Fibroblast of upper back skin (primary cell): ENCODE results near the gene KRR1.
A peak's percentile ranks its signal among the peaks of the same experiment; 100 is the strongest.
"Not testable (repeated sequence)": the region's sequence is repeated elsewhere in the genome, so short reads cannot be mapped to it uniquely, and the experiment has no call there.

ENCODE experiments used
- DNase-seq: peaks from one replicate; pipeline ENCODE4 v3.0.0-alpha.2; 2013

The KRR1 gene

GRCh38 chr12:75474116-75474515, 37.3 kb downstream of the KRR1 start:
- DNase-seq: no peak

- no peak for DNase-seq
Observed at GRCh38 chr12:75471902-75472890, 39.2 kb downstream of the KRR1 start.

- no peak for DNase-seq
Observed at GRCh38 chr12:75460204-75460603, 51.2 kb downstream of the KRR1 start.

- DNase-seq: no peak
Observed at GRCh38 chr12:75459755-75460154, 51.7 kb downstream of the KRR1 start.

DNA sequence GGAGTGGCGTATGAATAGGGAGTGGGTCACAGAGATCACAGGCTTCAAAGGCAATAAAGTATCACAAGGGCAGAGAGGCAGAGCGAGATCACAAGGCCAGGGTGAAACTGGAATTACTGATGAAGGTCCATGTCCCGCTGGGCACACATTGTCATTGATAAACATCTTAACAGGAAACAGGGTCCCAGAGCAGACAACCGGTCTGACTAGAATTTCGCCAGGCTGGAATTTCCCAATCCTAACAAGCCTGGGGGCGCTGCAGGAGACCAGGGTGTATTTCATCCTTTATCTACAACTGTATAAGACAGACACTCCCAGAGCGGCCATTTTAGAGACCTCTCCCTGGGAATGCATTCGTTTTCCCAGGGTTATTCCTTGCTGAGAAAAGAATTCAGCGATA, 53.5 kb downstream of the KRR1 start:
- not testable (repeated sequence) for DNase-seq

- DNase-seq: no peak
Observed at GRCh38 chr12:75457191-75457590, 54.2 kb downstream of the KRR1 start.

DNA sequence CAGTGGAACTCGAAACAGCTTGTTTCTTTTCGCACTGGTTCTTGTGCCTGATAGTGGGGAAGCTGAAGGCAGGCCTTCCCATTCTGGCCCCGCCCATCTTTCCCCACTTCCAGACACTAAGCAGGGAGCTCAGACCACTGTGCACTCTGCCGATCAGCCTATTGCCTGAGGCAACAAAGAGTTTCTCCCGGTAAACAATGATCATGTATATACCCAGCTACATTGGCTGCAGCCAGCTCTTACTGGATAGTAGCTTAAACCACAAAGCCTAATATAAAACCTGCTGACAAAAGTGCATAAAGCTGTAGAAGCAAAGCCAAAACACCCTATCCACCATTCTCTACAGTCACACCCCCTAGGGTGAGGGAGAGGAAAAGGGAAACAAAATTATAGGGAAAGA, 55.6 kb downstream of the KRR1 start:
- DNase-seq: no peak

DNA sequence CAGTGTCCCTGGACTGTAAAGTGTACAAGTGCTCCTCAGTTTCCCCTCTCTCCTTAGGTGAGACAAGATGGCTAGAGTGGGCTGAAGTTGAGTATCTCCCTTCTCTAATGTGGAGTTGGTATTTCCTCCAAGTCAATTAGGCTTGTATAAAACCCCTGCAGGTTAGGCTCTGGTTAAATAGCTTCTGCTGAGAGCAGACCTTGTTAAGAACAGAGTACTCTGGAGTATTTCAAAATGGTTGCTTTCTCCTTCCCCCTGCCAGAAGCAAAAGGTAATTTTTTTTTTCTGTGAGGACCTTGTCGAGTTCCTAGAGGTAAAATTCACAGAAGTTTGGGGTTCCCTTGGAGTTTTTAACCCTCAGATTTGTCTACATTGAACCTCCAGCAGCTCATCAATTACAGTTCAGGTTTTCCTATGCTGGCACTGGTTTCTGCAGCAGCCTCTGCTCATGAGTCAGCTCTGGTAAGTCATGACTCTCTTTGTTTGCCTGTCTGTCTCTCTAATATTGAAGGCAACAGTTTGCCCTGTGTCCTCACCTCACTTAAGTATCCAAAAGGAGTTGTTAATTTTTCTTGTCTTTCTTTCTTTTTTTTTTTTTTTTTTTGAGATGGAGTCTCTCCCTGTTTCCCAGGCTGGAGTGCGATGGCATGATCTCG, 58.6 kb downstream of the KRR1 start:
- DNase-seq: peak; percentile 60

DNA sequence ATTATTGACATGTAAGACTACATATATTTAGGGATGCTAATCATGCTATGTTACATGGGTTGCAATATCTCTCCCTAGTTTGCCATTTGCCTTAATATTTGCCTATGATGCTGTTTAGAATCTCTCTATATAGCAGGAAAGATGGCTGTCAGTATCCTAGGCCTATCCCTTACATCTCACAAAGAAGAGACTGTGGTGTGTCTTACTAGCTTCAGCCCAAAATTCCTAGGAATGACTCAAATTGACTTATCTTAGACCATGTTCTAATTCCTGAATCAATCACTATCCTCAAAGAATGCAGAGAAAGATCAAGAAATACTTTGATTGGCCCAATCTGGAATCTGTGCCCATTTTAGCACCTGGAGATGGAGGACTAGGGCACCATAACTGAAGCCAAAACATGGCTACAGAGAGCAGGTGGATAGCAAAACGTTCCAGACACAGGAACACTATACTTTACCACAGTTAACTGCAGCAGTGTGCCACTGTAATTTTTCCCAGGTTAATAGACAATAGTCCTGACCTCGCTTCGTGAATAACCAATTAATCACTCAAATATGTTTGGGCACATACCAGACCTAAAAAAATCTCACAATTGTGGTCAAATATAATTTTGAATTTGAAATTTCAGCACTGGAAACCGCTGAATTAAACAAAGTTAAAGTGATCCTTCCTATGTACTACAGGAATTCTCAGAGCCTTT, 63.6 kb downstream of the KRR1 start:
- peak; percentile 43 for DNase-seq

DNA sequence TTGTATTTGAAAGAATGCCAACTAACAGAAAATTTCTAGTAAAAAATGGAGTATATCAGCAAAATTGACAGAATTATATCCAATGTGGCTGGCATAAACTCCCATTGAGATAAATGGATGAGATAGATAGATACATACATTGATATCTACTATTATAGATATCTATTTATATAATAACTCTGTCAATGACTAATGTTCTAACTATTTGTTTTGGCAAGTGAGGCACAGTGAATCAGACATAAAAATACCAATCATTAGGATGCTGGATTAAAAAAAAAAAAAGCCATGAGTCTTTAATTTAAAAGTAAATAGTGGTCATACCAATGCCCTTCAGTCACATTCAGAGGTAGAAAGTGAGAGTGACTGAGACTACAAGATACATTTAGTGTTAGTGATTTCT, 64.6 kb downstream of the KRR1 start:
- peak; percentile 91 for DNase-seq

DNA sequence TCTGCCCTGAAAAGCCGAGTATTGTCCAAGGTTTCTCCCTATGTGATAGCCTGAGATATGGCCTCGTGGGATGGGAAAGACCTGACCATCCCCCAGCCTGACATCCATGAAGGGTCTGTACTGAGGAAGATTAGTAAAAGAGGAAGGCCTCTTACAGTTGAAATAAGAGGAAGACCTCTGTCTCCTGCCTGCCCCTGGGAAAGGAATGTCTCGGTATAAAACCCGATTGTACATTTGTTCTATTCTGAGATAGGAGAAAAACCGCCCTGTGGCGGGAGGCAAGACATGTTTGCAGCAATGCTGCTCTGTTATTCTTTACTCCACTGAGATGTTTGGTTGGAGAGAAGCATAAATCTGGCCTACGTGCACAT, 66.3 kb downstream of the KRR1 start:
- not testable (repeated sequence) for DNase-seq

- peak; percentile 62 for DNase-seq
Observed at GRCh38 chr12:75444429-75445136, 66.8 kb downstream of the KRR1 start.

DNA sequence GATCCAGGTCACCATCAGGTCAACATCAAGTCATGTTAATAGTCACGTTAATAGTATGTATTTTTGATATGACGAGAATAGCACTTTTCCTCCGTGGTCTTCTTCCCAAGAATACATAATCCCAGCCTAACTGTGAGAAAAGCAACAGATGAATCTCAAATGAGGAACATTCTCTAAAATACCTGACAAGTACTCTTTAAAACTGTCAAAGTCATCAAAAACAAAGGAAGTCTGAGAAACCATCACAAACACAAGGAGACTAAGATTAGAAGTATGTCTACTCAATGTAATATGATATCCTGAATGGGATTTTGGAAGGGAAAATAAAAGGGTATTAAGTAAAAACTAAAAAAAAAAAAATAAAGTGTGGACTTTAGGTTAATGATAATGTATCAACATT, 67.7 kb downstream of the KRR1 start:
- DNase-seq: no peak

DNA sequence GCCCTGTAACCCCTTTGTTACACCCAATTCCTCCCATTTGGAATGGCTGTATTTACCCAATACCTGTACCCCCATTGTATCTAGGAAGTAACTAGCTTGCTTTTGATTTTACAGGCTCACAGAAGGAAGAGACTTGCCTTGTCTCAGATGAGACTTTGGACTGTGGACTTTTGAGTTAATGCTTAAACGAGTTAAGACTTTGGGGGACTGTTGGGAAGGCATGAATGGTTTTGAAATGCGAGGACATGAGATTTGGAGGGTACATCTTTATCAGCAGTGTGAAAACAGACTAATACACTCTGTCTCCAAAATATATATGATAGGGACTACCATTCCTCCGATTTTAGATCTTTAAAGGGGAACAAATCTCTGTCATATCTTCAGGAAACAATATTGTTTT, 69.0 kb downstream of the KRR1 start:
- DNase-seq: not testable (repeated sequence)

- not testable (repeated sequence) for DNase-seq
Observed at GRCh38 chr12:75441687-75442449, 69.5 kb downstream of the KRR1 start.
